COLO829 (cell line): ENCODE measurements around the gene YIPF6.
"Not testable (repeated sequence)": the region's sequence is repeated elsewhere in the genome, so short reads cannot be mapped to it uniquely, and the experiment has no call there.

ENCODE experiments used
- DNase-seq: peaks from one replicate; pipeline ENCODE4 v3.0.0; 2012; ENCODE audit warnings: low spot score

Gene YIPF6

GRCh38 chrX:68506649-68507048, 7.8 kb downstream of the YIPF6 start:
- no peak for DNase-seq

GRCh38 chrX:68508799-68509198, 9.9 kb downstream of the YIPF6 start:
- DNase-seq = no peak

GRCh38 chrX:68511255-68511654, 12.4 kb downstream of the YIPF6 start:
- no peak for DNase-seq

- not testable (repeated sequence) for DNase-seq
These were observed 25.8 kb downstream of the YIPF6 start for GRCh38 chrX:68524680-68525079.

GRCh38 chrX:68532831-68533533, 34.1 kb downstream of the YIPF6 start:
- DNase-seq = no peak

GRCh38 chrX:68533656-68534055, 34.8 kb downstream of the YIPF6 start:
- no peak for DNase-seq

GRCh38 chrX:68534691-68535090, 35.8 kb downstream of the YIPF6 start:
- DNase-seq = peak; percentile 81

GRCh38 chrX:68536429-68536828, 37.6 kb downstream of the YIPF6 start:
- DNase-seq = no peak

GRCh38 chrX:68536884-68537283, 38.0 kb downstream of the YIPF6 start:
- peak; percentile 3 for DNase-seq

GRCh38 chrX:68550193-68550592, 51.3 kb downstream of the YIPF6 start:
- no peak for DNase-seq

GRCh38 chrX:68556036-68556435, 57.2 kb downstream of the YIPF6 start:
- DNase-seq = no peak

- DNase-seq = not testable (repeated sequence)
These were observed 58.3 kb downstream of the YIPF6 start for GRCh38 chrX:68557126-68557525.

- DNase-seq = not testable (repeated sequence)
These were observed 61.1 kb downstream of the YIPF6 start for GRCh38 chrX:68559905-68560304.

- no peak for DNase-seq
These were observed 69.3 kb downstream of the YIPF6 start for GRCh38 chrX:68568136-68568535.

GRCh38 chrX:68570598-68570997, 71.7 kb downstream of the YIPF6 start:
- no peak for DNase-seq

GRCh38 chrX:68571292-68571609, 72.4 kb downstream of the YIPF6 start:
- no peak for DNase-seq

GRCh38 chrX:68571610-68572311, 72.9 kb downstream of the YIPF6 start:
- DNase-seq = peak; percentile 13

- DNase-seq = no peak
These were observed 75.4 kb downstream of the YIPF6 start for GRCh38 chrX:68574240-68574639.

- DNase-seq = no peak
These were observed 81.0 kb downstream of the YIPF6 start for GRCh38 chrX:68579810-68580209.

GRCh38 chrX:68584221-68584620, 85.4 kb downstream of the YIPF6 start:
- no peak for DNase-seq
